Measurements from ENCODE around the gene KCNC4.
A peak's percentile ranks its signal among the peaks of the same experiment; 100 is the strongest.

Gene KCNC4

GRCh38 chr1:110209715-110210603 lies at the start of gene KCNC4:
Gene KCNC4 (plus strand): TSS chr1:110210314. CDS start chr1:110211500, 1,186 bp downstream.
- peak; percentile 76 for DNase-seq (ENCODE audit: low spot score)

GRCh38 chr1:110160538-110161100 lies 49.5 kb upstream of the KCNC4 start:
- no peak for DNase-seq (ENCODE audit: low spot score)

DNA sequence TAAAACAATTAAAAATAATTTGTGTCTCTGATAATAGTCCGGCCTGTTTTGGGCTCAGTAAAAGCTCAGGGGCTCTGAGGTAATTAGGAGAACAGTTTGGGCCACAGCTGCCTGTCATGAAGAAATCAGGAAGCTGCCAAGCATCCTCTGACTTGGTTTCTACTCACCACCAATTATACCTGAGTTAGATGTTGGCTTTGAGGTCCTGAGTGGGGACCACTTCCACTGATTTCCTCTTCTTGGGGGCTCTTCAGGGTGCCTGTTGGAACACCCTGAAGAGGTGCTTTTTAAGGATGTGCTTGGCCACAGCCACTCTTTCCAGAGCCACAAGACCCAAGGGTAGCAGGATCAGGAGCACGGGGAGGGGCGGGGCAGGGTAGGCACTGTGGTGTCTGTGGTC lies 48.9 kb upstream of the KCNC4 start:
- DNase-seq (ENCODE audit: low spot score): no peak

GRCh38 chr1:110161849-110162248 lies 48.3 kb upstream of the KCNC4 start:
- no peak for DNase-seq (ENCODE audit: low spot score)

DNA sequence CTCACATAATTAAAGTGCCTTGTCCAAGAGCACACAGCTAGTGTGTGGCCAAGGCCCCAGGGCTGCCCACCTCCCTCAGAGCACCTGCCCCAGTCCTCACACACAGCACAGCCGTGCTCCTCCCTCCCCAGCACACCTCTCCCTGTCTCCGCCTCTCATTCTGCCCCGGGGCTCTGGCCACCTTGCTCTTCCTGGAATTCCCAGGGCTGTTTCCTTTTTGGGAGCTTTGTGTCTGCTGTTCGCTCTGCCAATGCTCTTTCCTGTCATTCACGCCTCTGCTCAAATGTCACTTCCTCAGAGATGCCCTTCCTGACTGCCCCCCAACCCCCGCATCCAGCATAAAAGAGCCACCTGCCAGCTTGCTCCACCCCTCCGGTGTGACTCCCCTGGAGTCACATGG lies 46.5 kb upstream of the KCNC4 start:
- peak; percentile 8 for DNase-seq (ENCODE audit: low spot score)

GRCh38 chr1:110164725-110165350 lies 45.3 kb upstream of the KCNC4 start:
- no peak for DNase-seq (ENCODE audit: low spot score)

DNA sequence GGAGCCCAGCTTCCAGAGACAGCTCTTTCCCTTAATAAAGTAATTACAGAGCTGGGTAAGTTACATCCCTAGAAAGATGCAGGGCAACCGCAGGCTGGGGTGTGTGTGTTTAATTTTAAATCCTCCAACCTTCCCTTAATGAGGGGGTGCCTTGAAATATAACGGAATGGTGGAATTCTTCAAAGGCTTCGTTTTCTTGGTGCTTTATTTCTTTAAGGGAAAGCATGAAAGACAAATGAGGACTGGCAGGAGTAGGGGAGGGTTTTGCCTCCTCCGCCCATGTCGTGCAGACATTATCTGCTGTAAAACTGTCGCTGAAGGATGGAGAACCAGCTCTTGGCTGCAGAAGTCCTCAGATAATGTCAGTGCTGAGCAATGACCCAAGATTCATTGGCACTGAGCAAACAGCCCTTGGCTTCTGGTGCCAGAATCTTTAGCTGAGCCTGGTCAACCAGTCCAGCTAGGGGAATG lies 44.3 kb upstream of the KCNC4 start:
- no peak for DNase-seq (ENCODE audit: low spot score)

DNA sequence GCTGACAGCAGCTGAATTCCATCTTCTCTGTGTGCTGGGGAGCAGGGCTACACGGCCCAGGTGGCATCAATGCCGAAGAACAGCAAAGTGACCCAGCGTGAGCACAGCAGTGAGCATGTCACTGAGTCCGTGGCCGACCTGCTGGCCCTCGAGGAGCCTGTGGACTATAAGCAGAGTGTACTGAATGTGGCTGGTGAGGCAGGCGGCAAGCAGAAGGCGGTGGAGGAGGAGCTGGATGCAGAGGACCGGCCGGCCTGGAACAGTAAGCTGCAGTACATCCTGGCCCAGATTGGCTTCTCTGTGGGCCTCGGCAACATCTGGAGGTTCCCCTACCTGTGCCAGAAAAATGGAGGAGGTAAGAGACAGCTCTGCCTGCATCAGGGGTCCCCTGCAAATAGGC lies 43.3 kb upstream of the KCNC4 start:
- DNase-seq (ENCODE audit: low spot score): no peak

- no peak for DNase-seq (ENCODE audit: low spot score)
Observed at GRCh38 chr1:110170766-110171733, 39.1 kb upstream of the KCNC4 start.

GRCh38 chr1:110172001-110172400 lies 38.1 kb upstream of the KCNC4 start:
- no peak for DNase-seq (ENCODE audit: low spot score)

DNA sequence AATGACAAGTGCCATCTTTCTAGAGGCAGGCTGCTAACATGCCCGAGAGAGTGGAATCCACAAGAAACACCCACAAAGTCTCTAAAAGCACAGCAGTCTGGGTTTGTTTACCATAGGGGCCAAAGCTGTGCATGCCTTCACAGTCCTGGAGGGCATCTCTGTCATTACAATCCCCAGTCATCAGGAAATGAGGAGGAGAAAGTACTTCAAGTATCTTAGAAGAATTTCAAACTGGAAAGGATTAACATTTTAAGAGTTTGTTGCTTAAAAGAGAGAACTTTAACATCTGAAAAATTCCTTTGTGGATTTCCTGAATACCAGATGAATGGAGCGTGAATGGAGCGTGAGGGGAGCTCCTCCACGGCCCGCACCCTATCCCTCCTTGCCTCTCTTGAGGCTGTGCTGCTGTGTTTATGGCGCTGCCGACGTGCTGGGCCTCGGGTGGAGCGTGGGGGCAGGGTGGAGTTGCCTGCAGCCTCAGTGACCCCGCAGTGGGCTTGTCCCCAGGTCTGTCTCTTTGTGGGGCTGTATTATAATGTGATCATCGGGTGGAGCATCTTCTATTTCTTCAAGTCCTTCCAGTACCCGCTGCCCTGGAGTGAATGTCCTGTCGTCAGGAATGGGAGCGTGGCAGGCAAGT lies 36.5 kb upstream of the KCNC4 start:
- no peak for DNase-seq (ENCODE audit: low spot score)

- DNase-seq (ENCODE audit: low spot score): no peak
Observed at GRCh38 chr1:110174961-110175360, 35.2 kb upstream of the KCNC4 start.

DNA sequence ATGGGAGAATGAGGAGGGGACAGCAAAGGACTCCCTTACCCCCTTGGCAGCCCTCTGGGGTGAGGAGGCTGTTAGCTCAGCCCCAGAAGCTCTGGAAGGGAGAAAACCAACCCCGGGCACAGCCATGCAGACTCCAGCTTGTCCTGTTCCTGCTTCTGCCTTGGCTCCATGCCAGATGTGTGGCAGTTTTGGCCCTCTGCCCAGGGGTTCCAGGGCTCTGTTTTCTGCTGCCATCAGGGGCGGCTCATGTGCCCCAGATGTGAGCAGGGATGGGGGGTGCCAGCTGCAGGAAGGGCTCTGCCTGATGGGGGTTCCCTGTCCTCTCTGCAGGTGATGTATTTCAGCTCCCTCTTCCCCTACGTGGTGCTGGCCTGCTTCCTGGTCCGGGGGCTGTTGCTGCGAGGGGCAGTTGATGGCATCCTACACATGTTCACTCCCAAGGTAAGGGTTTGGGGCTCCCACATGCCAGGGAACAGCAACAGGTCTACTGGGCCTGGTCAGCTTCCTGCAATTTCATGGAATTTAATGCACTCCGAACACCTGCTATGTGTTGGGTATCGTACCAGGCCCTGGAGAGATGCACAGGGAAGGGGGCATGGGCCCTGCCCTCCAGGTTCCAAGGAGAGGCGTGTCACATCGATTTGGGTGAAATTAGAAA lies 33.7 kb upstream of the KCNC4 start:
- no peak for DNase-seq (ENCODE audit: low spot score)

DNA sequence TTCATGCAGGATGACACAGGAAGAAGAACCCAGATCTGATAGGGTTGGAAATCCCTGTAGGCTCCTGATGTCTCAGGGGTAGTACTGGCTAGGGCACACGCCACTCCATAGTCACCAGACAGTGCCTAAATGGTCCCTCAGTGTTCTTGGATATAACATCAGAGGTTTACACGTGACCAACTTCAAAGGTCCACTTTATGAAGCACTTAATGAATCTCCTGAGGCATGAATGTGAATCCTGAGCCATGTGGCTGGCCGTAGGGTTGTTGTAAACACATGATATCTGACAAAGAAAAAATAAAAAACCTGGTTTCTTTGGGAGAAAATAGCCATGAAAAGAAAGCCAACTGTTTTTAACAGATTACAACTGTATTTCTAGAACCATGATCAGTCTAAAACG lies 32.3 kb upstream of the KCNC4 start:
- DNase-seq (ENCODE audit: low spot score): no peak

DNA sequence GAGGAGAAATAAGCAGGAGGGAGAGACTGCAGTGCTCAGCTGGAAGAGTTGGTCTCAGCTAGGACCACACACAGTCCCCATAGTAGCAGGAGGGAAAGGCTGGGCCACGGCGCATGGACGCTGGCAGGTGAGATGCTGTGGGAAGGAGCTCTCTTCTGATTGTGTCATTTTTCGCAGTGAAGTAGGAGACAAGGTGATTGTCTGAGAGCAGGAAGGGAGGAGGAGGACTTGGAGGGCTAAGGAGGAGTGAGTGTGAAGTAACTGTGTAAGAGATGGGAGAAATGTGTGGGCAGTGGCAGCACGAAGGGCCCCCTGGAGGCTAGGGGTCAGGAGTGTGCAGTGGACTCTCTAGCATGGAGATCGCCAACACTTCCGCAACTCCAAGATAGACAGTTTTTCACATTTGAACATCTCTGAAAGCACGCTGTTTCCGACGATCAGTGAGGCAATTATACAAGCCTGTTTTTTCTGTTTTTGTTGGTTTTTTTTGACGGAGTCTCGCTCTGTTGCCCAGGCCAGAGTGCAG lies 26.4 kb upstream of the KCNC4 start:
- DNase-seq (ENCODE audit: low spot score): no peak

GRCh38 chr1:110184446-110184845 lies 25.7 kb upstream of the KCNC4 start:
- no peak for DNase-seq (ENCODE audit: low spot score)

GRCh38 chr1:110185181-110185580 lies 24.9 kb upstream of the KCNC4 start:
- peak; percentile 21 for DNase-seq (ENCODE audit: low spot score)

DNA sequence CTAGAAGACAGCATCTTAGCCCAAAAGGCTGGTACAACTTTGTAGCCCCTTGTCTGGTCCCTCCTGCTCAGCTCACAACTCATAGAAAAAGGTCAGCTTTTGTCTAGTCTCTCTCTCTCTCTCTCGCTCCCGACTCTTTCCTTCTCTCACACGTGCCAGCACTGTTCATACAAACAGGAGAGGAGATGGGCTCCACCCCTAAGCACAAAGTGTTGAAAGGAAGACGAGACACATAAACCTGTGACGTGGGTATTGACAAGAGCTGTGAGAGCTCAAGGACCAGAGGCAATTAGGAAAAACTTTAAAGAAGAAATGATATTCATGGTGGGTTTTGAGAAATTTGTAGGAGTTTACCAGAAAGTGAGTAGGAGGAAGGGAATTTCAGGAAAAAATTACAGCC lies 23.6 kb upstream of the KCNC4 start:
- DNase-seq (ENCODE audit: low spot score): no peak

DNA sequence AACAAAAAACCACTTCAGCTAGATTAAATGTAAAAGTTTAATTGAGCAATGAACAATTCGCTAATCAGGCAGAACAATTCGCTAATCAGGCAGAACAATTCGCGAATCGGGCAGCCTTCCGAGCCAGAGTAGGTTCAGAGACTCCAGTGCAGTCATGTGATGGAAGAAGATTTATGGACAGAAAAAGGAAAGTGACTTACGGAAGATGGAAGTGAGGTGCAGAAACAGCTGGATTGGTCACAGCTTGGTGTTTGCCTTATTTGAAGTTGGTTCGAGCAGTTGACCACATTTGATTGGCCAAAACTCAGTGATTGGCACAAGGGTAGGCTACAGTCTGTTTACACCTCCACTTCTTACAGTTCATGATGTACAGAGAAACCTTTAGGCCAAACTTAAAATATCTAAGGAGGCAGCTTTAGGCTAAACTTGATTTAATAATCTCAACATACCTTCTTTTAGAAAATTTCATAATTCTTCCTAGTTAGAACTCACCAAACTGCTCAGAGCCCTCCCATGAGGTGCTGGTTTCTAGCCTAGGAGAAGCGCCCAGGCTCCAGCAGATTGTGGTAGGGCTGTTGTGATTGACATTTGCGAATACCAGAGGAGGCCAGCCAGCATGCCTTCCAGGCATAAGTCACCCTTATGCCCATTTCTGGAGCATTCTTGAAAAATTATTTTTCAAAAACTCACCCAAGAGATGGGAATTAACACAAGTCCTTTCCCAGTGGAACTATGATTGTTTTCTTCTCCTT lies 22.8 kb upstream of the KCNC4 start:
- DNase-seq (ENCODE audit: low spot score): no peak
